Left colon (tissue), 2 donors: ENCODE data around the gene GADD45A. TPM values are rescaled to one million over a fixed set of nuclear protein-coding genes. Genes with fewer than 3 reads are reported as not detected.
"Not testable (repeated sequence)": the region's sequence is repeated elsewhere in the genome, so short reads cannot be mapped to it uniquely, and the experiment has no call there.

Source experiments
- ATAC-seq: fragments of 200-7000 bp; cut with Tn5 transposase; one replicate; pipeline ENCODE4 v1.9.1; 2020; ENCODE audit warnings: mild to moderate bottlenecking, moderate library complexity
- DNase-seq, 2 donors: peaks; one replicate each; pipeline ENCODE4 v3.0.0-alpha.2; 2020
- intact Hi-C, 2 donors: fragments of 100-400 bp; cut with DNase I in 1 of 2; cut with micrococcal nuclease in 1 of 2; formaldehyde crosslinking; loops; one replicate each; pipeline versions ENCODE4 v1.11.2 to v1.14.0; 2022; cut with DNase I, micrococcal nuclease
- total RNA-seq, 2 donors: library from RNA; stranded (reverse); fragmentation: NEBNext Ultra II Directional; extraction: Animal tissue kit (Norgen Biotek cat#: 25700); gene quantifications; one replicate each; pipeline ENCODE4 v1.2.1, GENCODE V29; 2021
- donor health status: DM: no; HTN: no; CAD: no.
- donor health status: DM: yes; HTN: yes; CAD: no.

GADD45A gene
- total RNA-seq, 2 donors from 2014 or later, result 43.4 to 49.7 TPM

DNA sequence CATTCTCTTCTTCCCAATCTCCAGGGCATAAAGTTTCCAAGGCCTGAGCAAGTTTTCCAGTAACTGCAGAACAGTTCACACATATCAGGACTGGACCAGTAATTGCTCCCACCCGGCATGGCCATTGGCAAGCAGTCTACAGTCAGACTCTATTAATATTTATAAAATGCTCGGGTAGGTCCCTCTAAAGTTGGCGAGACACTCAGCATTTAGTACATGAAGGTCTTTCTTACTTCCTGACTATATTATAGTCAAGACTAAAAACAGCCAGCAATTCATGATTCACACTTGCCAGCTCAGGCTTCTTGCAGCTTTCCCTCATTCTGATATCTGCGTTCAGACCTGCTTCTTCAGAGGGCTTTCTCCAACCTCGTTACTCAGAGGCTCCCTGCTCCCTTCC lies 25.4 kb downstream of the GADD45A start:
- ATAC-seq (no peak), DNase-seq (no peak)
- intact Hi-C loops, result no loop called here

DNA sequence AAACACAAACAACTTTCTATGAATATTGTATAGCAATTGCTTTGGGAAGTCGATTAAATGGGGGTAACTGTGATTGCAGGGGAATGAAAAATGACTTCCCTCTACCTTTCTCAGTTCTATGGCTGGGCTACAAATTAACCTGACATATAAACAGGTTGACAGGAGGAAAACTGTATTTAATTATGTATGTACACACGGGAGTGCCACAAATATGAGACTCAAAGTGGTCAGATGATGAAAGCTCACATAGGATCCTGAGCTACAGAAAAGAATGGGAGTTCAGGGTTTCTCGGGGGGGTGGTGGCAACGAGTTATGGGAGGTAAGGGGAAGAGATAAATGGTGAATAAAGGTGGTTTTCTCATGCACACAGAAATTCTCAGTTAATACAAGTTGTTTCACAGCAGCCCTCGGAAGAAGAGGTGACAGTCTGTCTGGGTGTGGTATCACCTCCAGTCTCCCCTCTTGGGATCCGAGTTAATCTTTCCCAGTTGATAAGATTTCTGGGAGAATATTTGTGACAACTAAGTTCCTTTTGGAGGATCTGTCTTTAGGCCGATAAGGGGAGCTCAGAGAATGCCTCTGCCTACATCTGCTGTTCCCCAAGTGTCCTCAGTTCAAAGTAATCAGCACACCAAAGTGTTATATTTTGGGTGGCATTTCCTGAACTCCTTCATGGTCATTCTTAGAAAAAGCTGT lies 26.3 kb downstream of the GADD45A start:
- intact Hi-C loops, result no loop called here
- peak; percentile 60 for ATAC-seq
- no peak for DNase-seq

DNA sequence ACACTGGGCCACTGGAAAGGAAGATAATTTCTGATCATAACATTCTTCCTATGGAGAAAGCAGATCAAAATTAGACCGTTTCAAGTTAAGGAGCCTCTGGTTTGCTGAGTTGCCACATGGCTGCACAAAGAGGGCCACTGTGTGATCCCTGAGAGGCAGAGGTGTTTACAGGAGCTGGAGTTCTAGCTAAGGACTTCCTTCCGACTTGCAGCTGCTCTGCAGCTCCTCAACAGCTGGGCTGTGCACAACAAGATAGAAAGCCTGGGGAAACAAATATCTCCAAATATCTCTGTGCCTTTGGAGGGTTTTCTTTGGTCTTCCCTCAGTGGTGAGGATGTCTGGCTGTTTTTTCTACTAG lies 26.8 kb downstream of the GADD45A start:
- DNase-seq (no peak), ATAC-seq (peak; percentile 23)
- intact Hi-C loops, result no loop called here

DNA sequence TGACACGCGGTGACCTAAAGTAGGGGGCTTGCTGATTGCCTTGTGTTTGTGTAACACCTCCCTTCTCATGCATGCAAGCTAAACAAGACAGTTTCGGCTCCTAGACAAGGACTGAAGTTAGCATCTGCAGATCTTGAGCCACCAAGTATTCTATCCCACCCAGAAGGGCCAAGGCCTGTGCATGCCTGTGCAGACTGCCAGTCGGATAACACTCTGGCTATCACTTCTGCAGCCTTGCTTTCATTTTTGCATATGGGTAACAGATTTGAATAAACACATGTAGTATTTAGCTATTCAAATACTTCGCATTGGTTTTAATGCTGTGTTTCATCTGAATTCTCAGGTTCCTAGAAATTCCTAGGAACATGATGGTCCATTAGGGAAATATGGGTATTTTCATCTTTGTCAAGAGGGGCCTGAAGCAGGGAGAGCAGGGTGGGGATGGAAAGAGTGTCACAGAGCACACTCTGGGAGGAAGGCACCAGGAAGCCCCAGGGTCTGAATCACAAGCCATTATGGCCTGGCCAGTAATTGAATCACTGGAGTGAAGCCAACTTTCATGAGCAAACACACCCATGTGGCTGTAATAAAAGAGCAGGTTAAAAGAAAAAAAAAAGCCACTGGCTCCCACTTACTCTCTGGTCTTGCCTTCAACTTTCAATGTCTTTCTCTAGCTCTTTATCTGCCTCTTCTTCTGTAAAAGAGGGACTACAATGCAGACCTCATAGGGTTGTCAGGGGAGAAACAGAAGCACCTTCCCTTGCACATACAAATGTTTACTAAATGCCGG lies 28.3 kb downstream of the GADD45A start:
- peak; percentile 51 to 82 for DNase-seq
- intact Hi-C loops, result no loop called here
- ATAC-seq, result peak; percentile 76

DNA sequence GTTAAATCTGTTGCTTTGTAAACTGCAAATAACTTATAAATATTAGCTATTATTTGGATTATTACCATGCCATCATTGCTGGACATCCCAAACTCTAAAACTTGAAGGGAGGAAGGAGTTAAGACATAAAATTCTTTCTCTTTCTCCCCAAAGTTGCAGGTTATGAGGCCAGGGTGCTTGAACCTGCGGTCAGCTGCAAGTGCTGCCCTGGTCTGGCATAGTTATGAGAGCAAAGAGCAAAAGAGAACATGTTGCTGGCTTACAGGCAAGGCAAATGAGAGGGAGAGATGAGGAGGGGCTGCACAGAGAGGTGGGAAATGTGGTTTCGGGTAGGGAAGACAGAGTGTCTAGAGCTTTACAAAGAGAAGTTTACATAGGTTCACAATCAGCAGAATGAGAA lies 30.8 kb downstream of the GADD45A start:
- no peak for ATAC-seq
- intact Hi-C loops, result no loop called here
- DNase-seq, result no peak

DNA sequence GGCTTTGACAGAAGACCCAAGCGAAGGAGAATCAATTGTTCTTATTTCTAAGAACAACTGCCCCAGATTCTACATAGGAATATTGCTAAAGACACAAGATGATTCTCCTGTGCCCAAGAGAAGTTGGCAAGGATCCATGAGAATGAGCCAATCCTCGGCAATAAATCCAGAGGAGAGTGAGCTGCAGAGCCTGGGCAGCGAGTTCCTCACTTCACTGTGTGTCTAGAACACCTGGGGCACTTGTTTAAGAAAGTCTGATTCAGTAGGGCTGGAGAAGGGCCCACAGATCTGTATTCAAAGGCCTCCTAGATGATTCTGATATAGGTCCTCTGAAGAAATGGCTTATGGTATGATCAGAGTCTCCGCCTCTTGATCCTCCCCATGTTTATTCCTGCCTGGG lies 31.8 kb downstream of the GADD45A start:
- DNase-seq (peak; percentile 54 to 67), ATAC-seq (peak; percentile 66)
- intact Hi-C loops, result no loop called here

DNA sequence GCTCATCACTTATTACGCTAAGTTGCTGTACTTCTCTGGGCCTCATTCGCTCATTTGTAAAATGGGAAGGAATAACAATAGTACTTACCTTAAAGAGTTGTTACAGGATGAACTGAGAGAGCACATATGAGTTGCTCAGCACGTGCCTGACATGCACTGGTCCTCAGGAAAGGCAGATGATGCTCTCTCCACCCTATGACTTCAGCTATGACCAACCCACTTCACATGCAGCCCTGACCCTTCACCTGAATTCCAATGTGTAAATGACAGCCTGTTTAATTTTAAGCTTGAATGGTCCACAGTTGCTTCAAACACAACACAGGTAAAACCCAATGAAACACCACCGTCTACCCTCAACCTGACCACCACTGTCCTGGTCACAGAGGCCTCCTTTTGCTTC lies 32.9 kb downstream of the GADD45A start:
- peak in 1 of 2 donors; percentile 42 for DNase-seq
- intact Hi-C loops, result no loop called here
- ATAC-seq, result peak; percentile 54

DNA sequence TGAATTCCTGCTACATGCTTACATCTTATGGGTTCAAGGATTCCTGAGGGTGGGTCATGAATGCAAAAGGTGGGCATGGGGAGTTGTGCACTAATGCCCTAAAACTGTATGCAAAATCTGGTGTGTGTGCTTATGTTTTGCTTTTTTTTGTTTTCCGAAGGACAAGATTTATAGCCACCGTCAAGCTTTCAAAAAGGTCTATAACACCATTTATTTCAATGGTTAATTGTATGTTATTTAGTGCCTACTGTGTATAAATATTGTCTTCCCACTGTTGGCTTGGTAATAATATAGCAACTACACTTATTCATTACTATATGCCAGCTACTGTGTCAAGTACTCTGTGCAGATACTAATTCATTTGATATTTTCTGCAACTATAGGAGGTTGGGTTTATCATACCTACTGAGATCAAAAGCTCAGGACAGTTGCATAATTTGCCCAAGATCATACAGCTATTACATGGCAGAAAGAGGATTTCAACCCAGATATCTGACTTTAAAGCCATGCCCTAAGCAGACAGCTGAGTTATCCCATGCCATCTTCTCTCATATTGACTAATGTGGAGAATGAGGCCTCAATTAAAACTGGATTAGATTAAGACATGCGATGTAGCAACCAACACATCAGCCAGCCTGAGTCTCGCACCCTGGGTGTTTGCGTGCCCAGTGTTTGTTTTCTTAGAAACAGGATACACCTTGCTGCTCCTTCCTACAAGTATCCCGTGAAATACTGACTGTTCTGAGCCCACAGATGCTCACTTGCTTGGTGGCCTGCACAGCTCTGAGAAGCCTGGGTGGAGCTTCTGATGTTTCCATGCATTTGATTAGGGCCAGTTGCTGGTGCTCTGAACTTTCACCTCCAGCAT lies 34.6 kb downstream of the GADD45A start:
- no peak for DNase-seq
- intact Hi-C loops, result no loop called here
- no peak for ATAC-seq

DNA sequence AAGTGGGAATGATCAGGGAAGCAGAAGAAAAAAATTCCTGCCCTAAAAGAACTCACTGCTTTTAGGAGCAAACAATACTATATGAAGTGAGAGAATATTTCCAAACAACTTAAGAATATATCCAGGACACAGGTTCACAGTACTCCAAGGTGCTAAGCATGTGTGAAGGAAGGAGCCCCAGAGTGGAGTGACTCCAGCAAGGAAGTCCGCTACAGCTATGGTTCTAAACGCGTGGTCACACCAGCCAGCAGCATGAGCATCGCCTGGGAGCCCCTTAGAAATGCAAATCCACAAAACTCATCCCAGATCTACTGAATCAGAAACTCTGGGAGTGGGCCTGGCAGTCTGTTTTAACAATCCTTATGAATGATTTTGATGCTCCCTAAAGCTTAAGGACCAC lies 36.1 kb downstream of the GADD45A start:
- DNase-seq (no peak), ATAC-seq (no peak)
- intact Hi-C loops, result no loop called here

DNA sequence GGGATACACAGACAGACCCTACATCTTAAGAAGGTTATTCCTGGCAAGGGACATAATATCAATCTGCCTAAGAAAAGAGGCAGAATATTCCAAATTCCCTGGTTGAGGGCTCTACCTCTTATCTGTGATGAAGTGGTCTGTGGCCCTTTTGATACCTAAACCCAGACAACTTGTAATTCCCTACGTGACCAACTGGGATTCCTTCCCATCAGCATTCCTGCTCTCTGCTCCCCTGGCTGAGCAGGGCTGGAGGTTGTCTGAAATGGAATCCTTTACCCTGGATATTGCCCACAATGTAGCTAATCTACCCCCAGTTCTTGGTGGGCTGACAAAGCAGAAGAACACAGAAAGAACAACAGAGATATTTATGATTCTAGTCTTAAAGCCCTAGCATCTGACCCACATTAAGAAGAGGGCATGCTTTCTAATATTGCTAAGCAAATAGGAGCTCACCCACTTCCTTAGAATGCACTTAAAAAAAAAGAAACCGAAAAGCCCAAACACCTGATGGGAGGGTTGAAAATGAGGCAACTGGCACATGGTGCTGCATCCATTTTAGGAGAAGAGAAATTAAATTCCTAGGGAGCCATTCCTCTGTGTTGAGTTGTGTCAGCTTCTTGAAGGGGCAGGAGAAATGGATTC lies 36.8 kb downstream of the GADD45A start:
- ATAC-seq, result no peak
- DNase-seq, result no peak
- intact Hi-C loops, result no loop called here

DNA sequence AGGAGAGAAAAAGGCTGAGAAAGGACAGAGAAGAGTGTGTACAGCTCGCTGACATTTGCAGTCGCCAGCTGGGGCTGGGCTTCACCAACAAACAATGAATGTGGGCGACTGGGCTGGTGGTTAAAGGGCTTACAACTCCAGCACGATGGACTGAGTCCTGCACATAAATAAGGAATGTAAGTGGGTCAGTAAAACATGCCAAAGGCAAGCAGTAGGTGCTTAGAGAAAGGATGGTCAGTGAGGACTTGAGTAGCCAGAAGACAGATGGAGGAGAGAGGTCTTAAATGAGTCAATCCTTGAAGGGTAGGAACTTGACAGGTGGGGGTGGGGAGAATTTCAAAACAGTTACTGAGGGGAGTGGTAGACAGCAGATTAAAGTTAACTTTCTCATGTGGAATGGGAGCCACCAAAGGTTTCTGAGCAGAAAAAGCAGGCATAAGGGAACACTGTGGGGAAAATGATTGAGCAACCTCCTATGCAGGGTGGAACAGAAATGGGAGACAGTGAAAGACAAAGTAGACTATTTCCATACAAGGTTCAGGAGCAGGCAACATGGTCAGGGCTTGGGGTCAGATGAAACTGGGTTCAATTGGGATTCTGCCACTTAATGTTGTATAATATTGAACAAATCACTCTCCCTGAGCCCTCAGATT lies 37.4 kb downstream of the GADD45A start:
- intact Hi-C loops, result no loop called here
- no peak for ATAC-seq

DNA sequence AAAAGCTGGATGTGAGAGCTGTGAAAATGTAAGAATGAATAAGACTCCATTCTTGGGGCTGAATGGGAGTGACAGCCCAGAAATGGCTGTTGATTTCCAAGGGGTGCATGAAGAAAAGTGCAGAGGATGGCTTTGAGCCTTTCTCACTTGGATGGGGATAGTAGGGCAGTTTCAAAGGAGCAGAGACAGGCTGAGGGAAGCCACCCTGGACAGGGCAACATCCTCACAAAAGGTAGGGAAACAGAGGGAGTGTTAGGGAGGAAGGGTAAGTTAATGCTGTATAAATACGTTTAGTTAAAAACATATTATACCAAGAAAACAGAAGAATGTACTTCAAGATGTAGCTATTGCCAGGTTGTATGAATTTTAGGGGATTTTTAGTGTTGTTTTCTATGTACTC lies 38.1 kb downstream of the GADD45A start:
- no peak for ATAC-seq
- DNase-seq, result no peak
- intact Hi-C loops, result no loop called here

More for the DNA sequence above, 37.4 kb downstream of the GADD45A start:
- no peak for DNase-seq

DNA sequence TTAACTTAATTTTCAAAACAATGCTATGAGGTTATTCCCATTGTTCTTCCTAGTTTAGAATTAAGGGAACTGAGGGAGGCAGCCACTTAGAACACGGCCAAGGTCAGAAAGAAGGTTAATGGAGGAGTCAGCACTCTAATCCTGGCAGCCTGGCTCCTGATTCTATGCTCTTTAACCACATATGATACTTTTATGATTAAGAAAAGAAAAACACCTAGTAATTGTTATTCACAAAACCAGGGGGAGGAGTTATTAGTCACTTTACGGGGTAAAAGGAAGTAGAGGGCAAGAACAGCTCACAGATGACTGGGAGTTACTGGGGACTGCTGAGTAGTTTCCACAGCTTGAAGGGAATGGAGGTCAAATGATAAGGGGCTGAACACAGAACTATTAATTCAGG lies 38.6 kb downstream of the GADD45A start:
- intact Hi-C loops, result no loop called here
- DNase-seq (no peak), ATAC-seq (no peak)

DNA sequence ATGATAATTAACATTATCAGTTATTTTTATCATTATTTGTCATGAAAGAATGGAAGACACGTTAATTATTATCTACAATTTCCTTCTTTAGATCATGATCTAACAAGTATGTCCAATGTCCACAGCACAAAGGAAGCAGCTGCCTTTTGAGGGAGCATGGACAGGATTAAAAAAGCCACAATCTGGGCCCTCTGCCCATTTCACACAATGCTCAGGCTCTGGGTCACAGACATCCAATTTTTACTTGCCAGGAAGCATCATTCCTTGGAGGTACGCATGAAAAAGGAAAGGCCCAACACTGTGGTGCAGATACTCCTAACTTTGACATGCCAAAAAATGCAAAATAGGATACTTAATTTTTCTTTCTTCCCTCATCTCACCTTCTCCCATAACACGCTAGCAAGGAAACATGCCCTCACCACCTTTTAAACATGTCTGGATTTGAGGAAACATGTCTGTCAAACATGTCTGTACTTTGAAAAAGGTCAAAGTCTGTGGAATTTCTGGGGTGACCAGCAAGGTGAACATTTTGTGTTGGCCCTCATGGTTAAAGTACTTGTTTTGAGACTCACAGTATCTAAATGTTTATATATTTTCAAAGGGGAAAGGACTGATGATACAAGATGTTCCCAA lies 40.0 kb downstream of the GADD45A start:
- ATAC-seq, result peak; percentile 59
- no peak for DNase-seq
- intact Hi-C loops, result no loop called here

DNA sequence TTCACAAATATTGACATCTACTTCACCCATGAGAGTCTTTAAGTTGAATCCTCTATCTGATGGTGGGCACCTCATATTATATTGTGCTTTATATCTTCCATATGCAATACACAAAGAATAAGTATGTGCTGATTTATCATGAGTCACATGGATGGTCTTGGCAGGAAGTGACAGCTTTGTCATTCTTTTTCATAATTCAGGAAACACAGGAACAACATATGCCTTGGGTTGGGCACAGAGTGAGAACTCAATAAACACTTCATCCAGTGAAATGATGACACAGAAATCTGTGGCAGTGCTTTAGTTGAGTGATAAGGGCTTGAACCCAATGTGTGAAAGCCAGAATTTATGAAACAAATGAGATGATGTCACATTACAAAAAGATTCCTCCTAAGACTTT lies 41.2 kb downstream of the GADD45A start:
- intact Hi-C loops, result no loop called here
- ATAC-seq (peak; percentile 57), DNase-seq (no peak)

DNA sequence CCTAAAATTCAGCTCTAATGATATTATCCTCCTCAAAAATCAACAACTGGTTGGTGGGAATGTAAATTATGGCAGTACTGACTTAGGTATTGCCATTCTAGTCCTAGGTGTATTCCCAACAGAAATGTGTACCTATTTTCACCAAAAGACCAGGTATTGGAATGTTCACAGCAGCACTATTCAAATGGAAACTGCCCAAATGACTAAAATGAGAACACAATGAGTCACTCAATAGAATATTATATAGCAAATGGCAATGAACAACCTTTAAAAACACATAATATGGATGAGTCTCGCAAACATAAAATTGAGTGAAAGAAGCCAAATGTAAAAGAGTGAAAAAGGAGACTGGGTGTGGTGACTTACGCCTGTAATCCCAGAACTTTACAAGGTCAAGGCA lies 44.9 kb downstream of the GADD45A start:
- ATAC-seq, result no peak
- intact Hi-C loops, result no loop called here
- no peak for DNase-seq

DNA sequence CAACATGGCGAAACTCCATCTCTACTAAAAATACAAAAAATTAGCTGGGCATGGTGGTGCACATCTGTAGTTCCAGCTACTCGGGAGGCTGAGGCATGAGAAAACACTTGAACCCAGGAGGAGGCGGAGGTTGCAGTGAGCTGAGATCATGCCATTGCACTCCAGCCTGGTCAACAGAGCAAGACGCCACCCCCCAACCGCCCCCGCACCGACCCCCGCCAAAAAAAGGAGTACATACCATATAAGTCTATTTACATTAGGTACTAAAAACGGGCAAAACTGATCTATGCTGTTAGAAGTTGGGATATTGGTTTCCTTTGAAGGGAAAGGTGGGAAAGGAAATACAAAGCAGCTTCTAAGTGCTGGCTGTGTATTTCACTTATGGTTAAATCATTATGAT lies 45.3 kb downstream of the GADD45A start:
- ATAC-seq, intact Hi-C loops, DNase-seq: not testable (repeated sequence)

DNA sequence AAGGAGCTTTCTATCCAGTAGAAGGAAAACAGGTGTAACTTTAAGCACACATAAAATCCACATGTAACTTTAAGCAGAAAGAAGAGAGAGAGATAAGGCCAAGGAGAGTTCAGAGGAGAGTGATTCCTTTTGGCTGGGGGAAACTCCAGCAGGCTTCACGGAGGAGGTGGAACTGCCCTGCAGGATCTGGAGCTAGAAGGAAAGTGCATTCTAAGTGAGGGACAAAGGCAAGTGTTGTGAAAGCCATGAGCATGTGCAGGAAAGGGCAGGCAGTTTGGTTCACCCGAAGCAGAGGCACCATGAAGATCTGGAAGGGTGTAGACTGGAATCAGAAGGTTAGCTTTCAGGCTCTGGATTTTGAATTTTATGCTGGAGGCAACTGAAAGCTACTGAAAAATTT lies 46.3 kb downstream of the GADD45A start:
- DNase-seq (no peak), ATAC-seq (no peak)
- intact Hi-C loops, result no loop called here
